Activated T-helper 2 cell treated with anti-CD3 and anti-CD28 coated beads, Interferon-gamma antibody, Interleukin-2, Interleukin-4, amounts not matched to agents 10 μg/mL and 5 μg/mL and 100 μg/mL, durations not matched to agents 14 hours and 24 hours and 36 hours (primary cell): ENCODE data around the gene RAP1GAP2. TPM values are rescaled to one million over a fixed set of nuclear protein-coding genes. Genes with fewer than 3 reads are reported as not detected.

Experiments
- DNase-seq: peaks from one replicate; pipeline ENCODE4 v3.0.0; 2021; ENCODE audit warnings: low spot score
- H3K27ac Mint-ChIP-seq: one replicate; pipeline ENCODE4 v1.8.0; 2021; ENCODE audit warnings: mixed read lengths
- H3K27me3 Mint-ChIP-seq: one replicate; pipeline ENCODE4 v1.8.0; 2021; ENCODE audit warnings: low read depth, mixed read lengths
- H3K36me3 Mint-ChIP-seq: one replicate; pipeline ENCODE4 v1.8.0; 2021; ENCODE audit warnings: low read depth, mixed read lengths
- H3K4me1 Mint-ChIP-seq: one replicate; pipeline ENCODE4 v1.8.0; 2021; ENCODE audit warnings: low read depth, mixed read lengths
- H3K4me3 Mint-ChIP-seq: one replicate; pipeline ENCODE4 v1.8.0; 2021; ENCODE audit warnings: low read depth, mild to moderate bottlenecking, moderate library complexity, mixed read lengths
- H3K9me3 Mint-ChIP-seq: one replicate; pipeline ENCODE4 v1.8.0; 2021; ENCODE audit warnings: mixed read lengths
- intact Hi-C: fragments of 100-400 bp; cut with micrococcal nuclease; formaldehyde crosslinking; loops from one replicate; pipeline ENCODE4 v1.15.1; 2023
- total RNA-seq: library from RNA; stranded (reverse); gene quantifications from 2 replicates; pipeline ENCODE4 v1.2.3, GENCODE V29; 2022

The RAP1GAP2 gene
- total RNA-seq, 1 donor from 2014 or later = 0.46 TPM

GRCh38 chr17:2828397-2829038, 32.3 kb downstream of the RAP1GAP2 start:
- Mint-ChIP-seq H3K36me3 (peaks cover under 1% of the 10 kb centered on the region), H3K27ac (no peak overlapping the region), H3K9me3 (no peaks in the 10 kb centered on the region), H3K27me3 (peaks cover 8% of the 10 kb centered on the region), H3K4me3 (no peak overlapping the region), H3K4me1 (peaks cover 15% of the 10 kb centered on the region)
- intact Hi-C loops = loop anchor here (1.0 to 2.0 kb wide), 2 partner anchors 102 to 185 kb away; no protein-coding TSS in a partner anchor
- peak; percentile 67 for DNase-seq

GRCh38 chr17:2830678-2831077, 34.4 kb downstream of the RAP1GAP2 start:
- intact Hi-C loops = loop anchor here (10.0 kb wide), 1 partner anchor 46 kb away; no protein-coding TSS in a partner anchor
- H3K36me3 Mint-ChIP-seq = peaks cover 1% of the 10 kb centered on the region
- H3K27ac Mint-ChIP-seq = no peak overlapping the region
- no peak for DNase-seq
- H3K27me3 Mint-ChIP-seq = peaks cover 8% of the 10 kb centered on the region
- peaks cover 12% of the 10 kb centered on the region for H3K4me1 Mint-ChIP-seq
- H3K9me3 Mint-ChIP-seq = no peaks in the 10 kb centered on the region
- no peak overlapping the region for H3K4me3 Mint-ChIP-seq

GRCh38 chr17:2835780-2836179, 39.5 kb downstream of the RAP1GAP2 start:
- Mint-ChIP-seq H3K9me3 (no peaks in the 10 kb centered on the region), H3K4me1 (peaks cover 5% of the 10 kb centered on the region), H3K4me3 (no peak overlapping the region), H3K27ac (no peak overlapping the region), H3K27me3 (peaks cover 2% of the 10 kb centered on the region), H3K36me3 (peaks cover 4% of the 10 kb centered on the region)
- DNase-seq = no peak
- intact Hi-C loops = loop anchor here (10.0 kb wide), 1 partner anchor 51 kb away; no protein-coding TSS in a partner anchor

GRCh38 chr17:2837147-2837561, 40.9 kb downstream of the RAP1GAP2 start:
- Mint-ChIP-seq H3K4me1 (peaks cover 5% of the 10 kb centered on the region), H3K27me3 (peaks cover 2% of the 10 kb centered on the region), H3K4me3 (no peak overlapping the region), H3K9me3 (no peaks in the 10 kb centered on the region), H3K27ac (no peak overlapping the region), H3K36me3 (peaks cover 4% of the 10 kb centered on the region)
- no peak for DNase-seq
- intact Hi-C loops = loop anchor here (10.0 kb wide), 1 partner anchor 52 kb away; no protein-coding TSS in a partner anchor

GRCh38 chr17:2841606-2842005, 45.4 kb downstream of the RAP1GAP2 start:
- H3K27ac Mint-ChIP-seq = no peak overlapping the region
- H3K27me3 Mint-ChIP-seq = peaks cover 2% of the 10 kb centered on the region
- DNase-seq = no peak
- H3K4me1 Mint-ChIP-seq = peaks cover 2% of the 10 kb centered on the region
- H3K9me3 Mint-ChIP-seq = no peaks in the 10 kb centered on the region
- no peaks in the 10 kb centered on the region for H3K36me3 Mint-ChIP-seq
- H3K4me3 Mint-ChIP-seq = no peak overlapping the region
- intact Hi-C loops = no loop called here

- H3K4me3 Mint-ChIP-seq = no peak overlapping the region
- H3K27ac Mint-ChIP-seq = no peak overlapping the region
- no peaks in the 10 kb centered on the region for H3K36me3 Mint-ChIP-seq
- DNase-seq = no peak
- intact Hi-C loops = no loop called here
- peaks cover under 1% of the 10 kb centered on the region for H3K4me1 Mint-ChIP-seq
- no peaks in the 10 kb centered on the region for H3K27me3 Mint-ChIP-seq
- no peaks in the 10 kb centered on the region for H3K9me3 Mint-ChIP-seq
Measured at GRCh38 chr17:2842464-2842863, 46.2 kb downstream of the RAP1GAP2 start.

GRCh38 chr17:2844416-2844815, 48.2 kb downstream of the RAP1GAP2 start:
- Mint-ChIP-seq H3K27me3 (peaks cover 4% of the 10 kb centered on the region), H3K4me1 (peaks cover 12% of the 10 kb centered on the region), H3K36me3 (no peaks in the 10 kb centered on the region), H3K27ac (no peak overlapping the region), H3K9me3 (no peaks in the 10 kb centered on the region), H3K4me3 (no peak overlapping the region)
- intact Hi-C loops = no loop called here
- no peak for DNase-seq

GRCh38 chr17:2847381-2848333, 51.4 kb downstream of the RAP1GAP2 start:
- H3K4me3 Mint-ChIP-seq = no peak overlapping the region
- intact Hi-C loops = loop anchor here (2.0 to 5.0 kb wide), 2 partner anchors 83 to 165 kb away; no protein-coding TSS in a partner anchor
- peaks cover 18% of the 10 kb centered on the region for H3K27me3 Mint-ChIP-seq
- no peaks in the 10 kb centered on the region for H3K36me3 Mint-ChIP-seq
- H3K9me3 Mint-ChIP-seq = no peaks in the 10 kb centered on the region
- DNase-seq = no peak
- no peak overlapping the region for H3K27ac Mint-ChIP-seq
- H3K4me1 Mint-ChIP-seq = peaks cover 12% of the 10 kb centered on the region

GRCh38 chr17:2849327-2849670, 53.1 kb downstream of the RAP1GAP2 start:
- Mint-ChIP-seq H3K36me3 (no peaks in the 10 kb centered on the region), H3K4me1 (peaks cover 12% of the 10 kb centered on the region), H3K27ac (no peak overlapping the region), H3K27me3 (peaks cover 22% of the 10 kb centered on the region), H3K9me3 (no peaks in the 10 kb centered on the region), H3K4me3 (no peak overlapping the region)
- no peak for DNase-seq
- intact Hi-C loops = loop anchor here (2.0 to 5.0 kb wide), 2 partner anchors 82 to 163 kb away; no protein-coding TSS in a partner anchor

- H3K4me3 Mint-ChIP-seq = no peak overlapping the region
Measured at GRCh38 chr17:2850991-2851390, 54.8 kb downstream of the RAP1GAP2 start.

GRCh38 chr17:2851615-2852014, 55.4 kb downstream of the RAP1GAP2 start:
- intact Hi-C loops = no loop called here
- Mint-ChIP-seq H3K27ac (no peak overlapping the region), H3K4me1 (peaks cover 18% of the 10 kb centered on the region), H3K4me3 (no peak overlapping the region), H3K9me3 (no peaks in the 10 kb centered on the region), H3K36me3 (no peaks in the 10 kb centered on the region), H3K27me3 (peaks cover 39% of the 10 kb centered on the region)
- no peak for DNase-seq

More at GRCh38 chr17:2850991-2851390, 54.8 kb downstream of the RAP1GAP2 start:
- DNase-seq = no peak
- Mint-ChIP-seq H3K36me3 (no peaks in the 10 kb centered on the region), H3K27ac (no peak overlapping the region), H3K9me3 (no peaks in the 10 kb centered on the region), H3K27me3 (peaks cover 35% of the 10 kb centered on the region), H3K4me1 (peaks cover 17% of the 10 kb centered on the region)
- intact Hi-C loops = no loop called here

- H3K36me3 Mint-ChIP-seq = no peaks in the 10 kb centered on the region
- DNase-seq = no peak
- H3K4me3 Mint-ChIP-seq = peak overlapping the region; percentile 49
- H3K27ac Mint-ChIP-seq = no peak overlapping the region
- H3K4me1 Mint-ChIP-seq = peaks cover 18% of the 10 kb centered on the region
- intact Hi-C loops = no loop called here
- H3K9me3 Mint-ChIP-seq = no peaks in the 10 kb centered on the region
- H3K27me3 Mint-ChIP-seq = peaks cover 45% of the 10 kb centered on the region
Measured at GRCh38 chr17:2852221-2852620, 56.0 kb downstream of the RAP1GAP2 start.
